Measurements from ENCODE around the gene TCAIM. TPM values are rescaled to one million over a fixed set of nuclear protein-coding genes. Genes with fewer than 3 reads are reported as not detected.
A peak's percentile ranks its signal among the peaks of the same experiment; 100 is the strongest.

The TCAIM gene
- total and polyA plus RNA-seq, 7 experiments from 2014 or later, result 7.7 to 19.8 (median 15.7) TPM

- Mint-ChIP-seq H3K4me1 (no peaks in the 10 kb centered on the region), H3K36me3 (no peaks in the 10 kb centered on the region), H3K27ac (no peak overlapping the region), H3K9me3 (peaks cover 0 to 2% (median 0%) of the 10 kb centered on the region in 11 donors), H3K27me3 (peaks cover 3 to 12% (median 8%) of the 10 kb centered on the region in 5 donors), H3K4me3 (no peak overlapping the region)
- H3K27me3 ChIP-seq (ENCODE audit: control insufficient read depth in 2 of 2, insufficient read depth in 2 of 2, low read length in 2 of 2), result peaks cover 0 to 3% of the 10 kb centered on the region in 2 donors
- ChIA-PET POLR2A (interaction anchor here (0.9 kb wide), 1 partner anchor 29 kb away, joined by 3 read pairs; the partner anchor contains the start of gene TCAIM), CTCF (interaction anchor here (0.7 kb wide), 1 partner anchor 593 kb away, joined by 3 read pairs; no protein-coding TSS in a partner anchor)
- intact Hi-C loops (cut with micrococcal nuclease), result no loop called here
- H3K4me3 ChIP-seq (ENCODE audit: low read length), result no peak overlapping the region
- H3K36me3 ChIP-seq (ENCODE audit: control insufficient read depth in 2 of 3, insufficient read depth in 3 of 3, low read length in 3 of 3), result no peaks in the 10 kb centered on the region
- H3K27ac ChIP-seq (ENCODE audit: low read depth, low read length), result no peak overlapping the region
- no peaks in the 10 kb centered on the region for H3K4me1 ChIP-seq (ENCODE audit: control insufficient read depth in 2 of 2, insufficient read depth in 2 of 2, low read length in 2 of 2)
- no peaks in the 10 kb centered on the region for H3K9me3 ChIP-seq (ENCODE audit: control insufficient read depth in 2 of 3, low read length in 3 of 3)
- DNase-seq (no peak), ATAC-seq (no peak)
These were observed 29.1 kb upstream of the TCAIM start for GRCh38 chr3:44309500-44309899.

DNA sequence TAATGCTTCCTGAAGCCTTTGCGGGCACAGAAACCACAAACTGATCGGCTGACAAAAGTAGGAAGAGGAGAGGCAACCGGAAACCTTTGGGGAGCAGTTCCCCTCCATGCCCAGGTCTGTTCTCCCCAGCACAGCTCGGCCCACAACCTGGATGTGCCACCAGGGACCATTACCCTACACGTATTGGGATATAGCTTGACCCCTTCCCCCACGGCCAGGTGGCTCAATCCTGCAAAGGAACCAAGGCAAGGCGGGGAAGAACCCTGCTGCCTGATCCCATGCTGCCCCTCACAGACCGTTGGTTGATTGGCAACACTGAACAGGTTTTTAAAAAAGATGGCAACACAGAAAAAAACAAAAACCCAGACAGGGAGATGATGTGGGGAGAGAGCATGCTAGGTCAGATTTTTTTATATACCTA is 19.7 kb upstream of the TCAIM start:
- Mint-ChIP-seq H3K36me3 (no peaks in the 10 kb centered on the region), H3K9me3 (no peaks in the 10 kb centered on the region), H3K4me1 (peaks cover 0 to 3% (median 0%) of the 10 kb centered on the region in 7 donors), H3K4me3 (no peak overlapping the region), H3K27me3 (peaks cover 3 to 20% (median 13%) of the 10 kb centered on the region in 5 donors), H3K27ac (no peak overlapping the region)
- Histone ChIP-seq H3K36me3 (ENCODE audit: control insufficient read depth in 2 of 3, insufficient read depth in 3 of 3, low read length in 3 of 3) (no peaks in the 10 kb centered on the region), H3K4me1 (ENCODE audit: control insufficient read depth in 2 of 2, insufficient read depth in 2 of 2, low read length in 2 of 2) (no peaks in the 10 kb centered on the region), H3K27me3 (ENCODE audit: control insufficient read depth in 2 of 2, insufficient read depth in 2 of 2, low read length in 2 of 2) (no peaks in the 10 kb centered on the region), H3K4me3 (ENCODE audit: low read length) (no peak overlapping the region), H3K27ac (ENCODE audit: low read depth, low read length) (no peak overlapping the region), H3K9me3 (ENCODE audit: control insufficient read depth in 2 of 3, low read length in 3 of 3) (no peaks in the 10 kb centered on the region)
- CTCF ChIA-PET, result no interaction called here
- intact Hi-C loops (cut with micrococcal nuclease), result no loop called here
- DNase-seq (no peak), ATAC-seq (no peak)
- POLR2A ChIA-PET, result no interaction called here

DNA sequence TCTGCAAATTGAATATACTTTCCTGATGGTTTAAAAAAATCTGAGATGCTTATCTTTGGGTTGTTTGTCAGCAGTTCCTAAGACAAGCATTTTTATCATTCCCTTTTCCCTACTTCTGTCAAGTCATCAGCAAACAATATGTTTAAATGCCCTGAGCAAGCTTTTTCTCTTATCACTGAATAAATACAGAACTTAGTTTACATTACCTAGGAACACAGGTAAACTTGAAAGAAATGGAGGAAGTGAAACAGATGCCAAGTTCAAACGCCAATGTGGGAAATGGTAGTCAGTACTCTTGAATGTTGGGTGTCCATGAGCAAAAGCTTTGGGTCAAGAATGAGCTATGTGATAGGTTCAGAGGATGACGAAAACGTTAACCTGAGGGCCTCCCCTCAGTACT is 17.2 kb upstream of the TCAIM start:
- peaks cover 0 to 3% (median 0%) of the 10 kb centered on the region in 7 donors for H3K4me1 Mint-ChIP-seq
- POLR2A ChIA-PET, result interaction anchor here (0.6 kb wide), 1 partner anchor 11 kb away, joined by 3 read pairs; no protein-coding TSS in a partner anchor
- no peaks in the 10 kb centered on the region for H3K9me3 Mint-ChIP-seq
- Histone ChIP-seq H3K4me1 (ENCODE audit: control insufficient read depth in 2 of 2, insufficient read depth in 2 of 2, low read length in 2 of 2) (no peaks in the 10 kb centered on the region), H3K4me3 (ENCODE audit: low read length) (no peak overlapping the region), H3K36me3 (ENCODE audit: control insufficient read depth in 2 of 3, insufficient read depth in 3 of 3, low read length in 3 of 3) (no peaks in the 10 kb centered on the region), H3K27me3 (ENCODE audit: control insufficient read depth in 2 of 2, insufficient read depth in 2 of 2, low read length in 2 of 2) (no peaks in the 10 kb centered on the region), H3K9me3 (ENCODE audit: control insufficient read depth in 2 of 3, low read length in 3 of 3) (no peaks in the 10 kb centered on the region), H3K27ac (ENCODE audit: low read depth, low read length) (no peak overlapping the region)
- no peak overlapping the region for H3K4me3 Mint-ChIP-seq
- CTCF ChIA-PET, result interaction anchor here (1.0 to 1.1 kb wide), 2 partner anchors 17 to 156 kb away, joined by 3 read pairs; partner anchors contain the start of gene ZNF445
- DNase-seq (no peak), ATAC-seq (no peak)
- peaks cover 9 to 35% (median 15%) of the 10 kb centered on the region in 5 donors for H3K27me3 Mint-ChIP-seq
- H3K36me3 Mint-ChIP-seq, result no peaks in the 10 kb centered on the region
- intact Hi-C loops (cut with micrococcal nuclease), result loop anchor here in 1 of 2 donors (5.0 kb wide), 1 partner anchor 191 kb away; no protein-coding TSS in a partner anchor
- no peak overlapping the region for H3K27ac Mint-ChIP-seq

- H3K36me3 ChIP-seq (ENCODE audit: control insufficient read depth in 2 of 3, insufficient read depth in 3 of 3, low read length in 3 of 3), result no peaks in the 10 kb centered on the region
- H3K36me3 Mint-ChIP-seq, result no peaks in the 10 kb centered on the region
- POLR2A ChIA-PET, result interaction anchor here (1.8 kb wide), 1 partner anchor 187 kb away, joined by 4 read pairs; no protein-coding TSS in a partner anchor
- H3K9me3 Mint-ChIP-seq, result no peaks in the 10 kb centered on the region
- no peaks in the 10 kb centered on the region for H3K4me1 ChIP-seq (ENCODE audit: control insufficient read depth in 2 of 2, insufficient read depth in 2 of 2, low read length in 2 of 2)
- peaks cover 0 to 3% (median 0%) of the 10 kb centered on the region in 7 donors for H3K4me1 Mint-ChIP-seq
- no peak overlapping the region for H3K4me3 Mint-ChIP-seq
- H3K27me3 ChIP-seq (ENCODE audit: control insufficient read depth in 2 of 2, insufficient read depth in 2 of 2, low read length in 2 of 2), result no peaks in the 10 kb centered on the region
- intact Hi-C loops (cut with micrococcal nuclease), result loop anchor here (1.0 to 5.0 kb wide), 5 partner anchors 154 to 591 kb away; partner anchors contain the start of gene ZNF445 (in 1 of the 2)
- H3K27me3 Mint-ChIP-seq, result peaks cover 6 to 37% (median 11%) of the 10 kb centered on the region in 5 donors
- ATAC-seq, result peak; percentile 69
- no peaks in the 10 kb centered on the region for H3K9me3 ChIP-seq (ENCODE audit: control insufficient read depth in 2 of 3, low read length in 3 of 3)
- peak in 8 of 9 donors; percentile 20 to 60 (median 41) for DNase-seq
- H3K27ac Mint-ChIP-seq, result no peak overlapping the region
- no peak overlapping the region for H3K4me3 ChIP-seq (ENCODE audit: low read length)
- H3K27ac ChIP-seq (ENCODE audit: low read depth, low read length), result no peak overlapping the region
- CTCF ChIA-PET, result interaction anchor here (0.7 to 1.5 kb wide), 3 partner anchors 89 to 591 kb away, joined by 3 to 8 read pairs (median 3); no protein-coding TSS in a partner anchor
These were observed 15.1 kb upstream of the TCAIM start for GRCh38 chr3:44323341-44323955.

DNA sequence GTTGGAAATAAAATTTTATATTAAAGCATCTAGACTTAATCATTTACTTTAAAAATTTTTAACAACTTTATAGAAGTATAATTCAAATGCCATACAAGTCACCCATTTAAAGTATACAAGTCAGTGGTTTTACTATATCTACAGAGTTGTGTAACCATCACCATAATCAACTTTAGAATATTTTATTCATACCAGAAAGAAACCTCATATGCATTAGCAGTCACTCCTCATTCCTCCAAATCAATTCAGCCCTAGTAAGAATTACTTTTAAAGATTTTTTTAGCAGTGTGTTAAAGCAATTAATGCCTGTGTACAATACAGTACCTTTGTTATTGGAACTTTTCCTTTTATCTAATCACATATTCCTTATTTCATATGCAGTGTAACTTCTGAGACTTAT is 14.0 kb upstream of the TCAIM start:
- POLR2A ChIA-PET, result no interaction called here
- no peaks in the 10 kb centered on the region for H3K9me3 ChIP-seq (ENCODE audit: control insufficient read depth in 2 of 3, low read length in 3 of 3)
- H3K27ac ChIP-seq (ENCODE audit: low read depth, low read length), result no peak overlapping the region

GRCh38 chr3:44326019-44326418 is 12.5 kb upstream of the TCAIM start:
- H3K27me3 Mint-ChIP-seq, result peaks cover 6 to 48% (median 12%) of the 10 kb centered on the region in 5 donors
- no peak overlapping the region for H3K27ac Mint-ChIP-seq
- peaks cover 0 to 2% (median 0%) of the 10 kb centered on the region in 7 donors for H3K4me1 Mint-ChIP-seq
- no peak overlapping the region for H3K27ac ChIP-seq (ENCODE audit: low read depth, low read length)
- no peak overlapping the region for H3K4me3 ChIP-seq (ENCODE audit: low read length)
- DNase-seq (no peak), ATAC-seq (no peak)
- H3K4me3 Mint-ChIP-seq, result no peak overlapping the region
- intact Hi-C loops (cut with micrococcal nuclease), result no loop called here
- H3K36me3 Mint-ChIP-seq, result no peaks in the 10 kb centered on the region
- H3K9me3 Mint-ChIP-seq, result no peaks in the 10 kb centered on the region
- CTCF ChIA-PET, result interaction anchor here (0.7 kb wide), 1 partner anchor 130 kb away, joined by 5 read pairs; no protein-coding TSS in a partner anchor
- no peaks in the 10 kb centered on the region for H3K9me3 ChIP-seq (ENCODE audit: control insufficient read depth in 2 of 3, low read length in 3 of 3)
- POLR2A ChIA-PET, result no interaction called here
- no peaks in the 10 kb centered on the region for H3K4me1 ChIP-seq (ENCODE audit: control insufficient read depth in 2 of 2, insufficient read depth in 2 of 2, low read length in 2 of 2)
- H3K36me3 ChIP-seq (ENCODE audit: control insufficient read depth in 2 of 3, insufficient read depth in 3 of 3, low read length in 3 of 3), result no peaks in the 10 kb centered on the region
- no peaks in the 10 kb centered on the region for H3K27me3 ChIP-seq (ENCODE audit: control insufficient read depth in 2 of 2, insufficient read depth in 2 of 2, low read length in 2 of 2)

More for the DNA sequence above, 14.0 kb upstream of the TCAIM start:
- CTCF ChIA-PET, result interaction anchor here (0.6 to 1.5 kb wide), 2 partner anchors 10 to 590 kb away, joined by 3 to 8 read pairs; no protein-coding TSS in a partner anchor
- Mint-ChIP-seq H3K27me3 (peaks cover 4 to 42% (median 7%) of the 10 kb centered on the region in 5 donors), H3K4me1 (peaks cover 0 to 2% (median 0%) of the 10 kb centered on the region in 7 donors), H3K27ac (no peak overlapping the region), H3K9me3 (no peaks in the 10 kb centered on the region), H3K4me3 (no peak overlapping the region), H3K36me3 (no peaks in the 10 kb centered on the region)
- Histone ChIP-seq H3K36me3 (ENCODE audit: control insufficient read depth in 2 of 3, insufficient read depth in 3 of 3, low read length in 3 of 3) (no peaks in the 10 kb centered on the region), H3K27me3 (ENCODE audit: control insufficient read depth in 2 of 2, insufficient read depth in 2 of 2, low read length in 2 of 2) (no peaks in the 10 kb centered on the region), H3K4me3 (ENCODE audit: low read length) (no peak overlapping the region), H3K4me1 (ENCODE audit: control insufficient read depth in 2 of 2, insufficient read depth in 2 of 2, low read length in 2 of 2) (no peaks in the 10 kb centered on the region)
- ATAC-seq (no peak), DNase-seq (no peak)
- intact Hi-C loops (cut with micrococcal nuclease), result loop anchor here in 1 of 2 donors (5.0 kb wide), 1 partner anchor 188 kb away; no protein-coding TSS in a partner anchor
